HG02763 (cell line): Measurements from ENCODE around the gene EPS15.
"Not testable (repeated sequence)": the region's sequence is repeated elsewhere in the genome, so short reads cannot be mapped to it uniquely, and the experiment has no call there.

Experiments
- ATAC-seq: cut with Tn5 transposase; IDR thresholded peaks from one replicate; pipeline ENCODE4 v1.9.1; 2021; ENCODE audit warnings: mild to moderate bottlenecking, moderate library complexity; ENCODE audit not compliant: unreplicated experiment

The EPS15 gene

DNA sequence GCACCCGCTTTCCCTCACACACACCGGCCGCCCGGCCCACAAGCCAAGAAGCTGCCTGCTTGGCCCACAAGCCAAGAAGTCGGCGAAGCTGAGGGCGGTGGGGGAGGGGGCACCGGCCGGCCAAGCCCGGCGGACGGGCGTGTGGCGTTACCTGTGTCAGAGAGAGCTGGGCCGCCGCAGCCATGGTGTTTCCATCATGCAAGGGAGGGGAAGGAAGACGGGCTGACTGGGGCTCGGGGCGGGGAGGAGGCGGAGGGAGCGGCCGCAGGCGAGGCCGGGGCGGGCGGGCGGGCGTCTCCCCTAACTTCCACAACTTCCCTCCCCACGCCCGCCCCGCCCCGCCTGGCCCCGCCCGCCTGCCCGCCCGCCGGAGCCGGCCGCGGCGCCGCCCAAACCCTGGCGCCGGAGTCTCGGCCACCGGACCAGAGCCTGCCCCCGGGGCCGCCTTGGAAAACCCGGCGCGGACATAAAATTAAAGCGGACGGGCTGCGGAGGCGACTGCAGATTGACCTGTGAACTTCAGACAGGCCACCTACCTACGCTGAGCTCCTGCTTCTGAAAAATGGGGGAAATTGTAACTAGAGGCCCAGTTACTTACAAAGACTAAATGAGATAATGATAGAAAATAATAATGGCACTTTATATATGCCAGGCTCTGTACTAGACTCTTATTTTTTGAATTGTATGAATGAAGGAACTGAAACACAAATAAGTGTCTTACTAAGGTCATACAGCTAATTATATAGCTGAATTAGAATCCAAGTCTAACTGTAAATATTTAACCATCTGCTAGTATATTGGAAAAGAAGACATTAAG lies at the start of gene EPS15:
EPS15 (minus strand) TSS at position 219 of the 817 bp plus-strand sequence; CDS start at position 184, 35 bp downstream.
- peak; percentile 50 for ATAC-seq

DNA sequence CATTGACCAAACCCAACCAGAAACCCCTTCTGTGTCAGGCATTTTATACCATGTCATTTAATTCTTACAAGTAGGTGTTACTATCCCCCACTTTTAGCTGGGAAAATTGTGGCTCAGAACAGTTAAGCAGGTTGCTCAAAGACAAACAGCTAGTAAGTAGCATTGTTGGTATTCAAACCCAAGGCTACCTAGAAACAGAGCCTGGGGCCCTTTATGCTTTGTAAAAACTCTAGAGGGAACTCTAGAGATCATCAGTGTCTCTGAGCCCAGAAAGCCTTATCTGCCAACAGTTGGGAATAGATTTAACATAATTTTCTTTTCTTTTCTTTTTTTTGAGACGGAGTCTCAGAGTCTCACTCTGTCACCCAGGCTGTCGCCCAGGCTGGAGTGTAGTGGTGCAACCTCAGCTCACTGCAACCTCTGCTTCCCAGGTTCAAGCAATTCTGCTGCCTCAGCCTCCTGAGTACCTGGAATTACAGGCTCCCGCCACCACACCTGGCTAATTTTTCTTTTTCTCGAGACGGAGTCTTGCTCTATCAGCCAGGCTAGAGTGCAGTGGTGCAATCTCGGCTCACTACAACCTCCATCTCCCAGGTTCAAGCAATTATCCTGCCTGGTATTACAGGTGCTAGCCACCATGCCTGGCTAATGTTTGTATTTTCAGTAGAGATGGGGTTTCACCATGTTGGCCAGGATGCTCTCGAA lies 49.3 kb upstream of the EPS15 start:
- ATAC-seq = no peak

DNA sequence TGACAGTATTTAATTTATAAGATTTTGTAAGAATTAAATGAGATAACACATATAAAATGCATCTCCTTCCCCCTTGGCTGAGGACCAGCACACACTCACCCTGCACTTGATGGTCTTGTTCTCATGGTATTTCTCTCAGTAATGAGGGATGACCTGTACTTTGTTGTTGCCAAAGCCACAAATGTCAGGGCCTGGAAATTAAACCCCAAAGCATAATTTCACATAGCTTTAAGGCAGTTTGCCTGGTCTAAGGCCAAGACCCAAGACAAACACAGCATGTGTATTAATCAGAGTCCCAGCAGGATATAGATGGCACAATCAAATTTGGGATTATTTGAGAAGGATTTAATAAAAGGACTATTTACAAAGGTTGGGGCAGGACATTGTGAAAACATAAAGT lies 48.6 kb upstream of the EPS15 start:
- ATAC-seq = no peak

DNA sequence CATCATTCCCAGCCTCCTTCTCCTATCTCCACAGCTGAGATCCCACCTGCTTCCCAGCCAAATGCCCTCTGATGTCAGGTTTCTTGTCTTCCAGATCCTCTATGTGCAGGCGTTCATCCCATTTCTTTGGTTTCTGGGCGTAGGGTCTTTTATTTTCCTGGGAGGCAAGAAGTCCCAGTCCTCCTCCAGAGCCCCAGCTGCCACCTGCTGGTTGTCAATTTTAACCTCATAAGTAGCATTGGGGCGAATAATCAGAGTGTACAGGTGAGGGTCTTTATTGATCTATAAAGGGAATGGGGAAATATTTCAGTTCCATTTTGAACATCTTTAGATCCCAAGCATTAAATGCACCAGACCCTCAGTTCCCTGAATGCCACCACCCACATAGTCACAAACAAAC lies 47.2 kb upstream of the EPS15 start:
- ATAC-seq = no peak

DNA sequence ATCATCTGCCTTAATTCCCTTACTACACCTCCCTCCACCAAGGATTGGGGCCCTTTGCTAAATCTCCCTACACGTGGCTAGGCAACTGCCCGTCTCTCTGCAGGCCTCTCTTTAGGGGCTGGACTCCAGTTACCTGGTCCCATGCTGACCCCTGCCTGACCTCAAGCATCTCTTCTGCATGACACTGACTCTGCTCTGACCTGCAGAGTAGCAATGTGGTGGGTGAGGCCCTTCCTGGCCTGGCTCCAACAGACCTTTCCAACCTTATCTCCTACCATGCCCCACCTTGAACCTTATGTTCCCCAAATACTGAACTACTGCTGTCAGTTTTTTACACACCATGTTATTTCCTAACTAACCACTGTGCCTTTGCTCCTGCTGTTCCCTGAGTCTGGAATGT lies 45.9 kb upstream of the EPS15 start:
- ATAC-seq = no peak

DNA sequence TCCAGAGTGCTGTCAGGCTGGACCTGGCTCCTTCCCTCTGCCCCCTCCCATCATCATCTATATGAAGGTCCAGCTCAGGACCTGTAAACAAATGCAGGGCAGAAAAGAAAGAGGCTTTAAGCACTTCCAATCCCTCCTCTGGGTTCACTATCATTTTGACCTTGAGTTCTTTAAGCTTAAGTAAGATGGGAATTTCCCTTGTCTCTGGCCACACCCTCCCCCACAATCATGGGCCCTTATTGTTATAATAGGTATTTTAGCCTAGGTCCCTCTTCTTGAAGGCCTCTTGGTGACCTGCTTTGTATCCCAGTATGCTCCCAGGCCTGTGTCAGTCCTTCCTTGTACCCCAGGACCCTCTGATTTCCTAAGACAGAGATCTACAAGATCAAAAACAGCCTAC lies 45.1 kb upstream of the EPS15 start:
- ATAC-seq = no peak

DNA sequence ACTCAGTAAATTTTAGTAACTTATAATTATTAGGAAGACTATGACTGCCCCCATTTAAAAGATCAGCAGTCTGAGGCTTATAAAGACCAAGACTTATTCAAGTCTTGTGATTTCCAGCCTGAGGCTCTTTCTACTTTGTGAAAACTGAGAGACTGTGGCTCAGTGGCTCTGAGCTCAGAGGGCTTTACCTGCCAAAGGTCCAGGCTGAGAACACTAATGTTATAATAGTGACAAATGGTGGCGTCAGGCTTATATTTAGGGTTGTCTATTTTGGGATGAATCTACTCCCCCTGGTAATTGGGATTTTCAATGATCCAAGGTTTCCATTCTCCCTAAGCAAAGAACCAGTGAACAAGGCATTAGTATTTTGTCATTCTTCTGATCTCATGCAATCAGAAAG lies 42.6 kb upstream of the EPS15 start:
- no peak for ATAC-seq

DNA sequence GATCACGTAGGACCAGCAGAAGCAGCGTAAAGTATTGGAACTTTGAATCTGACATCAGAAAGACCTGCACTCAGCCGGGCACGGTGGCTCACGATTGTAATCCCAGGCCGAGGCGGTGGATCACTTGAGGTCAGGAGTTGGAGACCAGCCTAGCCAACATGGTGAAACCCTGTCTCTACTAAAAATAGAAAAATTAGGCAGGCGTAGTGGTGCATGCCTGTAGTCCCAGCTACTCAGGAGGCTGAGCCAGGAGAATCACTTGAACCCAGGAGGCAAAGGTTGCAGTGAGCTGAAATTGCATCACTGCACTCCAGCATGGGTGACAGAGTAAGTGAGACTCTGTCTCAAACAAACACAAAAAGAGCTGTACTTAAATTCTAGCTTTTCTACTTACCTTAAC lies 41.8 kb upstream of the EPS15 start:
- not testable (repeated sequence) for ATAC-seq

DNA sequence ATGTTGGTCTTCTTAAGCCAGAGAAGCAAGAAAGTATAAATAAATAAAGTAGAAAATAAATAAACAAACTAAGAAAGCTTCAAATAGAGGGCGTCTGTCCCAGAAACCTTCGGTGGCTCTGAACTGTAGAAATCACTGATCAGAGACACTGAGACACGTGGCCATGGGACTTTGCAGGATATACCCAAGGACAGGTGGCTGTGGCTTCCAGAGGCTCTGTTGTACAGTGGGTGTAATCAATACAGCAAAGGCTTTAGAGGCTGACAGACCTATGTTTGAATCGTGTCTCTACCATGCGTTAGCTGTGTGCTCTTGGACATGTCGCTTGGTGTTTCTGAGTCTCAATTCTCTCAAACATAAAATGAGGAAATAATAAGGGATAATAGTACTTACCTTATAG lies 41.0 kb upstream of the EPS15 start:
- ATAC-seq = no peak

DNA sequence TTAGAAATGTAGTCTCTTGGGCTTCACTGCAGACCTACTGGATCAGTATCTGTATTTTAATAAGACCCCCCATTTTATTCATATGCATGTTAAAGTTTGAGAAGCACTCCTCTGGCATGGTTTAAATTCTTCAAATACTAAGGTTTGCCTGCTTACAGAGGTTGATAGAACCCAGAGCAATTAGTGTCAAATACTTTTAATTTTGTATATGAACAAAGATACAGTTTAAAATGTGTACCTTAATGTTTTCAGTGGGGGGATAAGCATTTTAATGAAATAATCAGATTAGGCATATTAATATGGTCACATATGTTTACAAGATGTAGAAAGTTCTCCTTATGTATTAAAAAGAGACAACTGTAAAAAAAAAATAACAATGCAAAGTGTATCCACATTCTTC lies 40.4 kb upstream of the EPS15 start:
- no peak for ATAC-seq

DNA sequence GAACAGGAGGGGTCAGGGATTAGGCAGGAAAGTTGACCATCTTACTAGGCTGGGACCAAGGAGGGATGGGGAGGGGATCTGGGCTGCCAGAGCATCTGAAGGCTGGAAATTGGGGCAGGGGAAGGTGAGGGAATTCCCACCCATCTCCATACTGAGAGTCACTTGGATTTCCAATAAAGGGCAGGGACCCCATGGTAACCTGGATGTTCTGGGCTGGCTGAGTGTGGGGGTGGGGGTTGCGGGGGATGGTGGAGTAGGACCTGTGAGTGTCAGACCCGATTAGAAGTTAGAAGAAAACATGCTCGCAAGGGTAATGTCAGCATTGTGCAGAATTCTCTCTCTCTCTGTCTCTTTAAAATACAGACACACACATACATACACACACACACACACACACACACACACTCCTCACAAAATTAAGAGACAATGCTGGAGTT lies 40.0 kb upstream of the EPS15 start:
- no peak for ATAC-seq

DNA sequence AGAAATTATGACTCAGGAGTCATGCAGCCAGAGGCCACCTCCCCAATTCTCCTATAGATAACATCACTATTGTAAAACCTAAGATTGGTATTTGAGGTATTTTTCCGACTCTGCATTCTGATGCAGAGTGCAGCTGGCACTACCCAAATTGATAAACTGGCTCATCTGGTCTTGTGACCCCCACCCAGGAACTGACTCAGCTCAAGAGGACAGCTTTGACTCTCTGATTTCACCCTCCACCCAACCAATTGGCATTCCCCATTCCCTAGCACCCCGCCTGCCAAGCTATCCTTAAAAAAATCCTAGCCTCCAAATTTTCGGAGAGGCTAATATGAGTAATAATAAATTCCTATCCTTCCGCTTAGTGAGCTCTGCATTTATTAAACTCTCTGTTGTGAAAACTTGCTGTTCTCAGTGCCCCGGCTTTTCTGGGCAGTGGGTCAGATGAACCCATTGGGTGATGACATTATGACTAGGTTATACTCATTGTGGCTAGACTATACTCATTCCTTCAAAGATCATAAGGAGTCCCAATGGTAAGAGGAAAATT lies 39.4 kb upstream of the EPS15 start:
- no peak for ATAC-seq

DNA sequence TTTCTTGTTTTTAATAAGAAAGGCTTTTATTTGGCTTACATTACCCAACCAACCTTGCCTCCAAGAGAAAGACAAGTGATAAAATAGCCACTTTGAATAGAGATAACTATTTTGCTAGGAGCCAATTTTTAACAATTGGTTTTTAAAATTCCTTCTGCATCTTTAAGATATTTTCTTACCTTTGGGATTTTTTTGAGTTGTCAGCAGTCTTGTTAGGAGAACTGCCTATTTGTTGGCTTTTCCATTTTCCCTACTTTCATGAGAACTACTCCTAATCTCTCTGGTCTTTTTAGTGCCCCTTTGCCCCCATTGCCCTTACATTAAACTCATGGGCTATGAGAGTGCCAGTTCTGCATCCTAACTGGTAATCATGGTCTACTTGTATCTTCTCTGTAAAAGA lies 38.1 kb upstream of the EPS15 start:
- ATAC-seq = no peak

DNA sequence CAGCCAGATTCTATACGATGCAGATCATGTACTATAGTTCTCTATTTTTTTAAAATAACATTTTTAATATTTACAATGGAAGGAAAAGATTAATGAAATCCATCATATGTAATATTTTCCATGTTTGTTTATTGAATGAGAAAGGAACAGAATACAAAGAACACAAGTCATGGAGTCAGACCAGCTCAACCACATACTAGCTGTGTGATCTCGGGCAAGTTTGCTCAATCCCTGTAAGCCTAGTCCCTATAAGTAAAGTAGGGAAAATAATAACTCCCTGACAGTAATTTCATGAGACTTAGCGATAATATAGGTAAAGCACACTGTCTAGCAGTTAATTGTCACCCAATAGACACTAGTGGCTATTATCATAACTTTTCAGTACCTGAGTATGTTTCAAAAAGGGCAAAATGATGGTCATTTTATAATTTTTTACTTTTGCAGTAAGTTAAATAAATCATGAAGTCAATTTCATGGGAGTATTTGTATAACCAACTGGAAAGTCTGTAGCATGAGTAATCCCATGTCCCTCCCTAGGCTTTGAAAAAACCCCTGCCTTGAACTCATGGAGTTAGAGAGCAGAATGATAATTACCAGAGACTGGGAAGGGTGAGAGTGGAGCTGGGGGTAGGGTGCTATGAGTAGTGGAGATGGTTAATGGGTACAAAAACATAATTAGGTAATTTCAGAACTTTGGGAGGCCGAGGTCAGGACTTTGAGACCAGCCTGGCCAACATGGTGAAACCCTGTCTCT lies 37.0 kb upstream of the EPS15 start:
- ATAC-seq = no peak

DNA sequence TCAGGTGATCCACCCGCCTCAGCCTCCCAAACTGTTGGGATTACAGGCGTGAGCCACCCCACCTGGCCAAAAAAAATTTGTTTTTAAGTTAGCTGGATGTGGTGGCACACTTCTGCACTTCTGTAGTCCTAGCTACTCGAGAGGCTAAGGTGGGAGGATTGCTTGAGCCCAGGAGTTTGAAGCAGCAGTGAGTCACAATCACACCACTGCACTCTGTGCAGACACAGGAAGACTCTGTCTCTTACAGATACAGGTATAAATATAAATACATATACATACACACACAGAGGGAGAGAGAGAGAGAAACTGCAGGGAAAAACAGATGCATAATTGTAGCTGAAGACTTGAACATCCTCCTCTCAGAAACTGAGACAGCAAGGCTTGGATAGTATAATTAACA lies 34.8 kb upstream of the EPS15 start:
- ATAC-seq = no peak

DNA sequence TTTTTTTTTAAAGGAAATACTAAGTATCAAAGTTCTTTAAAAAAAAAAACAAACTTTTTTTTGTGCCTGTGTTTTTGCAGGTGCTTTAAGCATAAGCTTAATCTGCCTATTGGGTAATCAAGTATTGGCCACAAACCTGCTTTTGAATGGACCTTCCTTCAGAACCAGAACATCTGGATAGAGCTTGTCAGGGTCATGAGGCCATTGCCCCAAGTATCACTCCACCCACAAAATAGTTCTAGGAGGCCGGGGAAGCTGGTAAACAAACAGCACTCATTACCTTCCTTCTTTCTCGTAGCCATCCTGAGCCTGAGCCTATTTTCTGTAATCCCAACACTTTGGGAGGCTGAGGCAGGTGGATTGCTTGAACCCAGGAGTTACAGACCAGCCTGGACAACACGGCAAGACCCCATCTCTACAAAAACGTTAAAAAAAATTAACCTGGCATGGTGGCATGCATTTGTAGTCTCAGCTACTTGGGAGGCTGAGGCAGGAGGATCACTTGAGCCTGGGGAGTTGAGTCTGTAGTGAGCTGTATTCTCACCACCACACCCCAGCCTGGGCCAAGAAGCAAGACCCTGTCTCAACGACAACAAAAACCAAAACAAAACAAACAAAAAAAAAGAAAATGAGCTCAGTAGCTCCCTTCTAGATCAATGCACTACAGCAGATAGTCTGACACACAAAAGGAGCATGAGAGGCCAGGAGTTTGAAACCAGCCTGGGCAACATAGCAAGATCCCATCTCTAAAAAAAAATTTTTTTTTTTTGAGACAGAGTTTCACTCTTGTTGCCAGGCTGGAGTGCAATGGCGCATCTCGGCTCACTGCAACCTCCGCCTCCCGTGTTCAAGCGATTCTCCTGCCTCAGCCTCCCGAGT lies 34.1 kb upstream of the EPS15 start:
- ATAC-seq = no peak

DNA sequence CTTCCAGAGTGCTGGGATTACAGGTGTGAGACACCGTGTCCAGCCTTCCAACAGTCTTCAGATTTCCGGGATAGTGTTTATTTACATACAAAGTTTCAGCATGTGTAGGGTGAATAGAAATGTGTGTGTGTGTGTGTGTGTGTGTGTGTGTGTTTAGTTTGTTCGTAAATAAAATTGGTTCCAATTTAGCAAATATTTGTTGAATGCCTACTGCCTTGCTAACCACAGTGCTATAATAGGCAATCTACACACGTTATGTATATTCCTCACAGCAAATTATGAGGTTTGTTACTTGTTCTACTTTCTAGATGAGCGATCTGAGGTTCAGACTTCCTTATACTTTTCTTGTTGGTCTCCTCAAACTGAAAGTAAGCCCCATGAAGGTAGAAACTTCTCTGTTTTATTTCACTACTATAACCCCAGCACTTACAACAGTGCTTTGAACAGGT lies 32.8 kb upstream of the EPS15 start:
- no peak for ATAC-seq

DNA sequence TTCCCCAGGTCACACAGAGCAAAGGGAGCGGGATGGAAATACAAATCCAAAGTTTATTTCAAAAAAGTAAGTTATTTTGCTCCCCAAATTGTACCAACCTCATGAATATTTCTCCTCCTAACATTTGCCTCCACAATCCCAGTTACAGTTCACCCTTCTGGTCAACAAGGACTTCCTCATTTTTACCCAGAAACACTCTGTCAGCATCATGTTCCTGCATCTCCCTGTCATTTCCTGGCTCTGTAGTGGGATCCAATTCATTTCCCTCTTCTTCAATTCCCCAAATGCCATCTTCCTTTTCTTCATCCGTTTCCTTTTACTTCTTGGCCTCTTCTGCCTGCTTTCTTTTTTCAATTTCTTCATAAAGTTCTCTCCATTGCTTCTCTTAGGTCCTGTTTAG lies 32.0 kb upstream of the EPS15 start:
- ATAC-seq = no peak

DNA sequence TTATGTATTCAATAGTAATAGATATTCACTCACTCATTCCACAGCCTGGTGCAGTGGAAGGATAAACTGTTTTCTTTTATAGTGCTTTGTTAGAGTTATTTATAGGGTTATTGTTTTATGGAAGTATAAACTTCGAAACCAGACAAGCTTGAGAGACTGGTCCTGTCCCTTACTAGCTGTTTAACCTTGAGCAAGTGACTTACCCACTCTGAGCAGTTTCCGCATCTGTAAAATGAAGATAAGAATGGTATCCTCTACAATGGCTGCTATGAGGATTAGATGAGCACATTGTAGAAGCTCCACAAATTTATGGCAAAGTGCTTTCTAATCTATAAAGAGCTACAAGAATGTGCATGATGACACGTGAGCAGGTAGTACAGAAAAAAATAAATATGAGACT lies 30.8 kb upstream of the EPS15 start:
- ATAC-seq = no peak

DNA sequence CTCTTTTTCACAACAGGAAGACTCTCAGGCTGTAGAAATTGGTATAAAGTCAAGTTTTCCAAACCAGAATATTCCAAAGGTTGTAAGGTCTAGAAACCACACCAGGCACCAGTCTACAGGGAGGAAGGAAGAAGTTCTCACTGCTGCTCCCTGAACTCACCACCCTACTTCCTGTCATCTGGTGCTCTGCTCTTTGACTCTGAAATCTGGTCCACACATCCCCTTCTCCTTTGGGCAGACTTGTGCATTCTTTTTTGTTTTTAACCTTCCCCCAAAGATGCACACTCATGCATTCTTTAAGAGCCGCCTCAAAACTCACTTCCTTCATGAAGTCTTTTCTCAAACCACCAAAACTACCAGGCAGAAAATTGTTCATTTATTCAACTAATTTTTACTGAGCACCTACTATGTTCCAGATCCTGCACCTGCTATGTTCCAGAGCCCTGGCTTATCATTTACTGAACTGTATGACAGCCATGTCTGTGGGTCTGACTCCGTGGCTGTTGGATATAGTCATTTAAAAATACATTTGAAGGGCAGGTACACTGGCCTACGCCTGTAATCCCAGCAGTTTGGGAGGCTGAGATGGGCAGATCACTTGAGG lies 30.1 kb upstream of the EPS15 start:
- ATAC-seq = no peak
